Astrocyte of the cerebellum (primary cell): ENCODE results near the gene ELF4.

ENCODE experiments used
- DNase-seq: peaks from one replicate; pipeline ENCODE4 v3.0.0-alpha.2; 2011; ENCODE audit warnings: low read depth
- H3K4me3 ChIP-seq: 2 replicates; pipeline ENCODE4 v1.5.1; 2011; ENCODE audit warnings: mild to moderate bottlenecking, low read depth, low read length, moderate library complexity
- CTCF ChIP-seq: IDR thresholded peaks from 2 replicates; pipeline ENCODE4 v1.5.1; 2012; ENCODE audit warnings: low read length, low read depth, moderate library complexity, mild to moderate bottlenecking; ENCODE audit errors: missing control alignments
- in situ Hi-C: cut with HindIII; loops from 2 replicates; pipeline ENCODE4 v1.10.0; 2017; ENCODE audit warnings: low sequenced_read_pairs

Gene ELF4

GRCh38 chrX:130106071-130106470 lies 4.2 kb downstream of the ELF4 start:
- in situ Hi-C loops: no loop called here
- TF ChIP-seq CTCF: no peak

GRCh38 chrX:130105244-130105643 lies 5.1 kb downstream of the ELF4 start:
- no peak for TF ChIP-seq CTCF
- no peak for DNase-seq
- no peak overlapping the region for H3K4me3 ChIP-seq
- in situ Hi-C loops: no loop called here

More at GRCh38 chrX:130106071-130106470, 4.2 kb downstream of the ELF4 start:
- no peak for DNase-seq
- no peak overlapping the region for H3K4me3 ChIP-seq

GRCh38 chrX:130103605-130104004 lies 6.7 kb downstream of the ELF4 start:
- no peak overlapping the region for H3K4me3 ChIP-seq

GRCh38 chrX:130100180-130100579 lies 10.1 kb downstream of the ELF4 start:
- peak; percentile 40 for DNase-seq
- H3K4me3 ChIP-seq: no peak overlapping the region
- TF ChIP-seq CTCF: no peak
- in situ Hi-C loops: no loop called here

More at GRCh38 chrX:130103605-130104004, 6.7 kb downstream of the ELF4 start:
- no peak for DNase-seq
- in situ Hi-C loops: no loop called here
- TF ChIP-seq CTCF: no peak

- H3K4me3 ChIP-seq: no peak overlapping the region
- in situ Hi-C loops: no loop called here
- no peak for TF ChIP-seq CTCF
- no peak for DNase-seq
Observed at GRCh38 chrX:130098210-130098552, 12.1 kb downstream of the ELF4 start.

GRCh38 chrX:130097507-130098209 lies 12.6 kb downstream of the ELF4 start:
- in situ Hi-C loops: no loop called here
- TF ChIP-seq CTCF: no peak
- no peak overlapping the region for H3K4me3 ChIP-seq
- no peak for DNase-seq
